ENCODE results near the gene LUC7L2. TPM values are rescaled to one million over a fixed set of nuclear protein-coding genes. Genes with fewer than 3 reads are reported as not detected.
"Not testable (repeated sequence)": the region's sequence is repeated elsewhere in the genome, so short reads cannot be mapped to it uniquely, and the experiment has no call there.

LUC7L2 gene
- total RNA-seq: 50.3 and 57.0 TPM in 2 replicates

GRCh38 chr7:139359366-139360209 is at the start of gene LUC7L2:
Gene LUC7L2, plus strand, starts transcription at chr7:139359894. Its CDS starts 368 bp downstream, at chr7:139360262.
- TF ChIP-seq, protein P1, sequence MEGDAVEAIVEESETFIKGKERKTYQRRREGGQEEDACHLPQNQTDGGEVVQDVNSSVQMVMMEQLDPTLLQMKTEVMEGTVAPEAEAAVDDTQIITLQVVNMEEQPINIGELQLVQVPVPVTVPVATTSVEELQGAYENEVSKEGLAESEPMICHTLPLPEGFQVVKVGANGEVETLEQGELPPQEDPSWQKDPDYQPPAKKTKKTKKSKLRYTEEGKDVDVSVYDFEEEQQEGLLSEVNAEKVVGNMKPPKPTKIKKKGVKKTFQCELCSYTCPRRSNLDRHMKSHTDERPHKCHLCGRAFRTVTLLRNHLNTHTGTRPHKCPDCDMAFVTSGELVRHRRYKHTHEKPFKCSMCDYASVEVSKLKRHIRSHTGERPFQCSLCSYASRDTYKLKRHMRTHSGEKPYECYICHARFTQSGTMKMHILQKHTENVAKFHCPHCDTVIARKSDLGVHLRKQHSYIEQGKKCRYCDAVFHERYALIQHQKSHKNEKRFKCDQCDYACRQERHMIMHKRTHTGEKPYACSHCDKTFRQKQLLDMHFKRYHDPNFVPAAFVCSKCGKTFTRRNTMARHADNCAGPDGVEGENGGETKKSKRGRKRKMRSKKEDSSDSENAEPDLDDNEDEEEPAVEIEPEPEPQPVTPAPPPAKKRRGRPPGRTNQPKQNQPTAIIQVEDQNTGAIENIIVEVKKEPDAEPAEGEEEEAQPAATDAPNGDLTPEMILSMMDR (IDR thresholded peaks at IDR 0.05; ENCODE audit: insufficient read depth, low read depth, low read length): no peak
- H3K4me3 ChIP-seq (ENCODE audit: low read depth, low read length): peak within 1 kb of the TSS; percentile 88
- peak; percentile 99 for DNase-seq (ENCODE audit: low read depth)

DNA sequence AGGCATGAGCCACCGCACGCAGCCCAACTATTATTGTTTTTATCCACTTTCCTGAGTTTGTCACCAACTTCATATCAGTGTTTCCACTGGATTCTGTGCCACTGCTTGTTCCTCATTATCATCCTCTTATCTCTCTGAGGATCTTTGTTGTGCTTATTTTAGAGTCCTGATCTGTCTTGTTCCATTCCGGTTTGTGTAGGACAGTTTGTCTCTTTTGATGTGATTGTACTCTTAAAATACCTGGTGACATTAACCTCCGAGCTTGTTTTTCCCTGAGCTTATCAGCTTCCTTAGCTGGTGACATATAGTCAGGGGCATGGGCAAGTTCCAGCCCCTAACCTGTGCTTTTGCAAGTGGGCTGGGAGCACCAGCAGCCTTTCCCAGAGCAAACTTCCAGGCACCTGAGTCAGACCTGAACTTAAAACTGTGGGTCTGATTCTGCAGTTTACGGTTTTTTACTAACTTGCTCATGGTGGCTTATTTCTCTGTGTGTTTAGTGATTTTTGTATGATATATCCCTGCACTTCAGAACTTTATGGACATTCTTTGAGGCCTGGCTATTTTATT is 41.7 kb upstream of the LUC7L2 start:
- H3K4me3 ChIP-seq (ENCODE audit: low read depth, low read length): no peak overlapping the region
- no peak for DNase-seq (ENCODE audit: low read depth)
- TF ChIP-seq, protein P1 (IDR thresholded peaks at IDR 0.05; ENCODE audit: insufficient read depth, low read depth, low read length): no peak

DNA sequence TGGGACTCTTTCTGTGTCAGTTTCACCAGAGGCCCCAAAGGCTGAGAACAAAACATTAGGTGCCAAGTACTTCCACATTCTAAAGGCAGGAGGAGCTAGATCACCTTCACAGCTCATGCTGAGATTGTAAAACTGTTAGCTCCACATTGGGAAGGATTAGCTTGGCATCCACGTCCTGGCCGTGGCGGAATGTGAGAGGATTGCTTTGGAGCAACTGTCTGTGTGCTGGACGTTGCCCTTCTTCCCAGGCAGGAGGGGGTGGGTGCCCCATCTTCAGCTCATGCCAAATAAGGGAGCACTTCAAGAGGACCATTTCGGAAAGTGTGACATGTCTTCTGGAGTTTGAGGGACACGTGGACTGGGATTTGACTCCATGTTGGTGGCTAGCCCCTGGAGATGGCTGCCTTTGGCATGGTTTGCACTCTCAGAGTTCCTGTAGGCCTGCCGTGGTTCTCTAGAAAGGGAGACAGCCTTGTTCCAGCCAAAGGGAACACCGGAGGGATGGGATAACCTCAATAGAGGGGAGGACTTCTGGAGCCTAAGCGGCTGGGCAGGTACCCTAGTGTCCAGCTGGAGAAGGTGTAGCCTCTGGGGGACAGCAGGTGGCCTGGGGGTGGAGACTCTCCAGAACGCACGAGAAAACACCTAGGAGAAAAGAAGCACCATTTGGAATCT is 38.5 kb upstream of the LUC7L2 start:
- TF ChIP-seq, protein P1 (IDR thresholded peaks at IDR 0.05; ENCODE audit: insufficient read depth, low read depth, low read length): peak; percentile 63
- peak; percentile 52 for DNase-seq (ENCODE audit: low read depth)
- H3K4me3 ChIP-seq (ENCODE audit: low read depth, low read length): no peak overlapping the region

DNA sequence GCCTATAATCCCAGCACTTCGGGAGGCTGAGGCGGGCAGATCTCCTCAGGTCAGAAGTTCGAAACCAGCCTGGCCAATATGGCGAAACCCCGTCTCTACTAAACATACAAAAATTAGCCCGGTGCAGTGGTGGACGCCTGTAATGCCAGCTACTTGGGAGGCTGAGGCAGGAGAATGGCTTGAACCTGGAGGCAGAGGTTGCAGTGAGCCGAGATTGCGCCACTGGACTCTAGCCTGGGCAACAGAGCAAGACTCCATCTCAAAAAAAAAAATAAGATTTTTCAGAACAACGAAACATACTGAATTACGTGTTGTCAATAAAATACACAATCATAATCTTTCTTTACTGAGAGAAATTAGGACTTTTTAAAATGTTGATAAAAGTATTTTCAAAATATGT is 35.0 kb upstream of the LUC7L2 start:
- DNase-seq (ENCODE audit: low read depth): not testable (repeated sequence)

GRCh38 chr7:139328375-139328774 is 31.3 kb upstream of the LUC7L2 start:
- H3K4me3 ChIP-seq (ENCODE audit: low read depth, low read length): no peak overlapping the region
- DNase-seq (ENCODE audit: low read depth): peak; percentile 76
- TF ChIP-seq, protein P1 (IDR thresholded peaks at IDR 0.05; ENCODE audit: insufficient read depth, low read depth, low read length): no peak

More for the DNA sequence above, 35.0 kb upstream of the LUC7L2 start:
- not testable (repeated sequence) for H3K4me3 ChIP-seq (ENCODE audit: low read depth, low read length)

- TF ChIP-seq, protein P1 (IDR thresholded peaks at IDR 0.05; ENCODE audit: insufficient read depth, low read depth, low read length): no peak
- no peak overlapping the region for H3K4me3 ChIP-seq (ENCODE audit: low read depth, low read length)
- no peak for DNase-seq (ENCODE audit: low read depth)
These were observed 30.6 kb upstream of the LUC7L2 start for GRCh38 chr7:139329119-139329518.
